ENCODE data around the gene WIPF2.

GRCh38 chr17:40209404-40210093, 9.6 kb upstream of the WIPF2 start:
- TF ChIP-seq CTCF (IDR thresholded peaks at IDR 0.05) = no peak
- TF ChIP-seq POLR2A (IDR thresholded peaks at IDR 0.05; ENCODE audit: low read length) = no peak
- TF ChIP-seq RAD21 (conservative IDR thresholded peaks at IDR 0.05 in 1 of 2, IDR thresholded peaks at IDR 0.05 in 1 of 2) = no peak
- no peak for TF ChIP-seq NFE2L2 (conservative IDR thresholded peaks at IDR 0.05; ENCODE audit: low read length)
- TF ChIP-seq JUNB (IDR thresholded peaks at IDR 0.05) = no peak
- TF ChIP-seq EHF (CRISPR knock-in tag; IDR thresholded peaks at IDR 0.05) = no peak
- TF ChIP-seq USF2 (IDR thresholded peaks at IDR 0.05) = no peak
- TF ChIP-seq E2F6 (IDR thresholded peaks at IDR 0.05; ENCODE audit: borderline replicate concordance, low read depth) = no peak
- TF ChIP-seq RCOR1 (IDR thresholded peaks at IDR 0.05; ENCODE audit: low read depth, low read length) = no peak
- no peak for TF ChIP-seq ELK1 (IDR thresholded peaks at IDR 0.05; ENCODE audit: low read depth, low read length)
- no peak for TF ChIP-seq CHD4 (IDR thresholded peaks at IDR 0.05; ENCODE audit: borderline replicate concordance)
- TF ChIP-seq SREBF2 (IDR thresholded peaks at IDR 0.05) = no peak
